Measurements from ENCODE around the gene TRAF2.

The TRAF2 gene

DNA sequence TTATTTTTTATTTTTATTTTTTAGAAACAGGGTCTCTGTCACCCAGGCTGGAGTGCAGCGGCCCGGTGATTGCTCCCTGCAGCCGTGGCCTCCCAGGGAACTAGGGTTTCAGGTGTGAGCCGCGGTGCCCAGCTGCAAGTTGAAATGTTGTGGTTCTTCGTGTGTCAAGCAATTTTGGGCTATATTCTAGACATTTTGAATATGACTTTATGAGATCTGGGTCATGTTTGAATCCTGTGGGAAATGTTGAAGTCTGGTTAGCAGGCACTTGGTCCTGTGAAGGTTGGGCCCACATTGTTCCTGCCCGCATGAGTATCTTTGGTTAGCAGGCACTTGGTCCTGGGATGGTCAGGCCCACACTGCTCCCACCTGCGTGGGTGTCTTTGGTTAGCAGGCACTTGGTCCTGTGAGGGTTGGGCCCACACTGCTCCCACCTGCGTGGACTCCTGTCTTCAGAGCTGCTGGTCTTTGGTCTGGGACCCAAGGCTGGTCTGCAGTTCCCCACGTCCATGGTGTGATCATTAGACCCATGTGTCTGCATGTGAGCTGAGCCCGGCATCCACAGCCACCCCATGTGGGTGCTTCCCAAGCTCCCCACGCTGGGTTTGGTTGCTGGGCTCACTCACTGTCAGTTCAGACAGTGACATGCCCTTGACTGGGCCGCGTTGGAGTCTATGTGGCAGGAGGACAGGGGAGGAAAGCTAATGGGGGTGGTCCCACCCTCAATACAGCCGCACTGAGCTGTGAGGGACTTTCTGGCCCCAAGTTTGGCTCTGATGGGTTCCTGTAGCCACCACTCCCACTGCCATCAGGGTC is 51.1 kb downstream of the TRAF2 start:
- DNase-seq (ENCODE audit: low read depth): no peak

DNA sequence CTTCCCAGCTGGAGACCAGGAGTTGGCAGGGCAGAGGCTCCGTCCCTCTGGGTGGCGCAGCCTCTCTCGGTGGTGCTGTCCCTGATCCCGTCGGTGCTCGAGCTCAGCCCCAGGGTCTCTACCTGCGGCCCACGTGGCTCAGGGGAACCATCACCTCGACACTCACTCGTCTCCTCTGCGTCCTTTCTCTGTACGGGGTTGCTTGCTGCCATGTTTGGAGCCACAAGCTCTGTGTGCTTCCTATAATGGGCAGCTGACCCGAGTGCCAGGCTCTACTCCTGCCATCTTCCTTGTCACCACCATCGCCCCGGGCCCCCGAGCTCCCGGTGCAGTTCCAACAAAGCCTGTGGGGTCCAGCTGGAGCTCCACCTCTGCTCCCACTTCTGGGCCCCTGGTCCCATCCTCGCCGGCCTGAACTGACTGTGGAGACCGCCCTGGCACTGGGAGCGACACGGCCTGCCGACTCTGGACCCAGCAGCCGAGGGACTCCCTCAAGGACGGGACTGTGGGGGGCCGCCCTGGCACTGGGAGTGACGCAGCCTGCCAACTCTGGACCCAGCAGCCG is 53.2 kb downstream of the TRAF2 start:
- DNase-seq (ENCODE audit: low read depth): no peak

GRCh38 chr9:136939996-136940525 is 53.7 kb downstream of the TRAF2 start:
- no peak for DNase-seq (ENCODE audit: low read depth)

GRCh38 chr9:136940526-136941230 is 54.4 kb downstream of the TRAF2 start:
- DNase-seq (ENCODE audit: low read depth): no peak

DNA sequence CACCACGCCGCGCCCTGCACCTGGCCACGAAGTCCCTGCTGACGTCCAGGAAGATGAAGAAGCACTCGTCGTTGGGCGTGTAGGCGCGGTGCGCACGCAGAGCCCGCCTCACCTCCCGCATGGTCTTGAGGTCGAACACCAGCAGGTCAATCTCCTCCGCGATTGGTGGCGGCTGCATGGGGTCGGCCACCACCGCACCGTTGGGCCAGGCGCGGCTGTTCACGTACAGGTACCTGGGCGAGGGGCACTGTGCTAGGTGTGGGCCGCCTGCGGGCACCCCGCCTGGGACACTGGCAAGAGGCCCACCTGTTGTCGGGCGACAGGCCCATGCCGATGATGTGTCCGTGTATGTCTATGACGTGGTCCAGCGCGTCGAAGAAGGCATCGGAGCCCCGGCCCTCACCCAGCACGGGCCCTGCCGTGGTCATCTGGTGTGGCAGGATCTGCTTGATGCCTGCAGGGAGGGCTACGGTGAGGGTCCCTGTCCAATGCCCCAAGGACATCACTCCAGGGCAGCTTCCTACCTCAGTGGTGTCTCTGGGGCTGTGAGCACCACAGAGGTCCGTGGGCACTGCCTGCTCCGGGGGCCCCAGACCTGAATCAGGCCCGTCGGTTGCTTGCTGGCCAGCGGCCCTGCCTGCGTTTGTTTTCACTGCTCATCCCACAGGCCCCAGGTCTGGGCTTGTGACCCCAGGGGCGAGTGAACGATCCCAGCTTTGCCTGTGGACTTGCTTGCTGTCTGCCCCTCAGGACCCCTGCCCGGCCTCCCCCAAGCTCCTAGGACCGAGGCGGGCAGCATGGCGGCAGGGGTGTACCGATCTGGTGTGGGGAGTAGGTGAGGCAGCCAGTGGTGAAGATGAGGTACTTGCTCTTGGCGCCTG is 55.2 kb downstream of the TRAF2 start:
- no peak for DNase-seq (ENCODE audit: low read depth)

- DNase-seq (ENCODE audit: low read depth): no peak
Measured at GRCh38 chr9:136942112-136942880, 56.0 kb downstream of the TRAF2 start.

DNA sequence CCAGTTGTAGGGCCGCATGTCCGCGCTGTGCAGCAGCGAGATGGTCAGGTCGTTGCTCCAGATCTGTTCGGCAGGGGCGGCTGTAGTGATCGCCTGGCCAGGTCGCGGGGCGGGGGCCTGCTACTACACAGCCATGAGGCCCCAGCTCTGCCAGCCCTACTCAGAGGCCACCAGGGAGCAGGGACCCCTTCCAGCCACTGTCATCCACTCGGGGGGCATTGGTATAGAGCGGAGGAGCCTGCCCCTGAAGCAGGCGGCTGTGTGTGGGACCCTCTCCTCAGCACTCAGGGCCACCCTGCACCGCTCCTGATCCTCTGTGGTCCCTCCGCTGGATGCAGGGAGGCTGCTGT is 56.5 kb downstream of the TRAF2 start:
- DNase-seq (ENCODE audit: low read depth): no peak

- peak; percentile 21 for DNase-seq (ENCODE audit: low read depth)
Measured at GRCh38 chr9:136943291-136944211, 57.2 kb downstream of the TRAF2 start.

DNA sequence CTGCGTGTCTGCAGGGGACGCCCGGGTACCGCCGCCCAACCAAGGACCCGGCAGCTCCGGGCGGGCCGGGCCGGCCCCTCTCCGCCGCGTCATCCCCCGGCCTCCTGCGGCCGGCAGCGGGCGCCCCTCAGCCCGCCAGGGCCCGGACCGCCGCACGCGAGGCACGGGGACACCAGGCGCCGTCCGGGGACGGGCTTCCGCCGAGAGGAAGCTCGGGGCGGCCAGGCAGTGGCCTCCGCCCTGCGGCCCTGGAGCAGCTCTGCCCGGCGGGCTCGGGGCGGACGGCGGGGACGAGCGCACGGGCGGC is 57.8 kb downstream of the TRAF2 start:
- no peak for DNase-seq (ENCODE audit: low read depth)

- peak; percentile 93 for DNase-seq (ENCODE audit: low read depth)
Measured at GRCh38 chr9:136944519-136945332, 58.4 kb downstream of the TRAF2 start, which contains the start of the genes C8G and FBXW5. Gene C8G, plus strand, starts transcription at chr9:136945243. Its CDS starts 78 bp downstream, at chr9:136945321. Gene FBXW5, minus strand, starts transcription at chr9:136944738. Its CDS starts 655 bp downstream, at chr9:136944083.

DNA sequence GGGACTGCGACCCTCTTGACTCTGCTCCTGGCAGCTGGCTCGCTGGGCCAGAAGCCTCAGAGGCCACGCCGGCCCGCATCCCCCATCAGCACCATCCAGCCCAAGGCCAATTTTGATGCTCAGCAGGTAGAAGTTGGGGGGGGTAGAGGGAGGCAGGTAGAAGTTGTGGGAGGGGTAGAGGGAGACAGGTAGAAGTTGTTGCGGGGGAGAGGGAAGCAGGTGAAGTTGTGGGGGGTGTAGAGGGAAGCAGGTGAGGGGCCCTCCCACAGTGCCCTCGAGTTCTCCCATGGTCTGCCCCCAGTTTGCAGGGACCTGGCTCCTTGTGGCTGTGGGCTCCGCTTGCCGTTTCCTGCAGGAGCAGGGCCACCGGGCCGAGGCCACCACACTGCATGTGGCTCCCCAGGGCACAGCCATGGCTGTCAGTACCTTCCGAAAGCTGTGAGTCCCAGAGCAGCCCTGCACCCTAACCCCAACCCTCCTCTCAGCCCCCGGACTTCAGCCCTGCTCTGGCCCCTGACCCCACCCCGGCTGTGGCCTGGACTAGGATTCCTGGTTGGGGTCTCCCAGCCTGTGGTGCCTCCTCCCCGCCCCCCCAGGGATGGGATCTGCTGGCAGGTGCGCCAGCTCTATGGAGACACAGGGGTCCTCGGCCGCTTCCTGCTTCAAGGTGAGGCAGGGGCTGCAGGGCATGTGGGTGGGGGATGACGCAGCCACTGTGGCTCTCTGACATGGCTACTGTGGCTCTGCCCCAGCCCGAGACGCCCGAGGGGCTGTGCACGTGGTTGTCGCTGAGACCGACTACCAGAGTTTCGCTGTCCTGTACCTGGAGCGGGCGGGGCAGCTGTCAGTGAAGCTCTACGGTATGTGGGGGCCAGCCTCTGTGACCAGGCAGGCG is 59.3 kb downstream of the TRAF2 start:
- DNase-seq (ENCODE audit: low read depth): no peak

DNA sequence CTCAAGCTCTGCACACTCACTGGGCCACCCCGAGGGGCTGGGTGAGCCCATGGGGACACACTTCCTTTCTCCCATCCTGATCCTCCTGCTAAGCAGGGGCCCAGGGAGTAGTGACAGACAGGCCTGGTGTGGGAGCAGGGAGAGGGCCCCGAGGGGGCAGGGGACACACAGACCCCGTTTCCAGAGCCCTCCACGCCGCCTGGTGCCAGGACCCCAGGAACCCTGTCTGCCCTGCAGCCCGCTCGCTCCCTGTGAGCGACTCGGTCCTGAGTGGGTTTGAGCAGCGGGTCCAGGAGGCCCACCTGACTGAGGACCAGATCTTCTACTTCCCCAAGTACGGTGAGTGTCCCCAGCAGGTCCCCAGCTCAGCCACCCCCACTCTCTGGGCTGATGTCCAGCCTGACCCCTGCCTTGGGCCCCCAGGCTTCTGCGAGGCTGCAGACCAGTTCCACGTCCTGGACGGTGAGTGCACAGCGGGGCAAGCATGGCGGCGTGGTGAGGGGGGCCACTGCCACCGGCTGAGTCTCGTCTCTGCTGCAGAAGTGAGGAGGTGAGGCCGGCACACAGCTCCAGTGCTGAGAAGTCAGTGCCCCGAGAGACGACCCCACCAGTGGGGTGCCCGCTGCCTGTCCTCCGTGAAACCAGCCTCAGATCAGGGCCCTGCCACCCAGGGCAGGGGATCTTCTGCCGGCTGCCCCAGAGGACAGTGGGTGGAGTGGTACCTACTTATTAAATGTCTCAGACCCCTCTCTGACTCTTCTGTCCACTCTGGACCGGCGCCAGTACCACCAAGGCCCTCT is 60.1 kb downstream of the TRAF2 start:
- no peak for DNase-seq (ENCODE audit: low read depth)

DNA sequence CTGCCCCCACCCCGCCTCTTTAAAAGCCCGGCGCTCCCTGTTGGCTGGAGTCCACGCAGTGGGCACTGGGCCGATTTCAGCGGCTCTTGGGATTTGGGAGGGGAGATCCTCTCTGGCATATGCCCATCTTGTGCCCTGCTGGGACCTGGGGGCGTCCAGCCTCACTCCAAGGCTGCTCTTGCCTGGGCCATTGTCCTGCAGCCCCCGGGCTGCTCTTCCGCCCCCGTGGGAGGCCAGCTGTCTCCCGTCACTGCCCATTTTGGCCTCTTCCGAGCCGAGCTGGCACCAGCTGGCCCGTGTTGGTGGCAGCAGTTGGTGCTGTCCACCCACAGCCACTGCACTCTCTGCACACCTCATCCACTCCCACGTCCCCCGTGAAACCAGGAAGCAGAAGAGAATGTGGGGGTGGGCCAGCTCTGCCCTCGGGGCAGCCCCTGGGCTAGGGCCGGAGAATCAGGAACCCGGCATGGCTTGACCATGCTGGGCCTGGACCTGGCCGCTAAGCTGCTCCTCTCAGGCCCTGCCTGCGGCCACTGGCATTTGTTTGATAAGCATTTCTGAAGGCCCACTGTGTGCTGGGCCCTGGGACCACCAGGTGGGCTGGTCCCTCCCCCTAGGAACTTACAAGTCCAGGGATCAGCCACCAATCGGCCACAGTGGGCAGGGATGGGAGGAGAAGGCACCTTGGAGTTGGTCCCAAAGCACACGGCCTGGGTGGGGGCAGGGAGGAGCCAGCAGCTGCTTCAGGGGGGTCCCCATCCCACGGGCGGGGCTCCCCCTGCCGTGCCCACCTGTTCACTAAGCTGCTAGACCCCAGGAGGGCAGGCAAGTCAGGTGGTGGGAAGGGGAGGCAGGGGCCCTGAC is 60.9 kb downstream of the TRAF2 start:
- no peak for DNase-seq (ENCODE audit: low read depth)

DNA sequence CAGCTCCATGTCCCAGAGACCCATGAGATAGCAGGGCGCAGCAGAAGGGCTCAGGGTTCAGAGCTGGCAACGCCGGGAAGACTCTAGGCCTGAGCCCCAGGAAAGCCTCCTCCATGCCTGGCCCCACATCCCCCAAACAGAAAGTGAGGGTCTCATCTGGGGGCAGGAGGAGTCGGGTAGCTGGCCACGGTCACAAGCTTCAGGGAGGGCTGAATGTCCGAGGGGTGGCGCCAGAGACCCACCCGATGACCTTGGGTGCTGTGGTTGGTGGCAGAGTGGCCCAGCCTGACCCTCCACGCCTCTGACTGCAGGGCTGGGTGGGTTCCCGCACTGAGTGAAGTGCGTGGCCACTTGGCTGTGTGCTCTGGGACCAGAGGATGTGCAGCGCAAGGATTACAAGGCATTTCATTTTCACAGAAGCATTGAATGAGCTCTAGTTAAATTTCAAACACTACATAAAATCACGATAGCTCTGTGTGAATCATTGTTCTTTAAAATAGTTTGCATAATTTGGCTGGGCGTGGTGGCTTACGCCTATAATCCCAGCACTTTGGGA is 61.7 kb downstream of the TRAF2 start:
- no peak for DNase-seq (ENCODE audit: low read depth)

DNA sequence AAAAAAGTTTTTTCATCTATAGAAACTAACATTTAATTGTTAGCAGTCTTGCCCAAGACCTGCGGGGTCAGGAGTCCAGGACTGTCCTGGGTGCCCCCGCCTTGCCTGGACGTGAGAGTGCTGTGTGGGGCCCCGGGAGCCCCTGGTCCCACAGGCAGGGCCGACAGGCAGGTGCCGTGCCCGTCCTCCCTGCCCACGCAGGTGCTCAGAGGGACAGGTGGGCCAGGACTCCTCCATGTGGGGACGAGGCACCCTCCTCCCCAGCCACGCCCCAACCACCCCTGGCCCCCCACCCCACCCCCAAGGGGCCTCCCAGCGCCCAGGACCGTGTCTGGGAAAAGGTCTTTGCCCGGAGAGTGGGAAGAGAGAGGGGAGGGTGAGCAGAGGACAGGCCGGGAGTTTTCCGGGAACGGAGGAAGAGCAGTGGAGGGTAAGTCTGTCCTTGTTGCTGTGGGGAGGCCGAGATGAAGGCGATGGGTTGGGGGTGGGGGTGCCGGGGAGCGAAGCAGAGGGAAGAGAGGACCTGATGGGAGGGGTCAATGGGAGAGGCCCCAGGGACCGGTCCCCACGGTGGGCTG is 63.0 kb downstream of the TRAF2 start:
- DNase-seq (ENCODE audit: low read depth): no peak
